ENCODE results near the gene NAPG.
"Not testable (repeated sequence)": the region's sequence is repeated elsewhere in the genome, so short reads cannot be mapped to it uniquely, and the experiment has no call there.

The NAPG gene

GRCh38 chr18:10566390-10566789, 40.6 kb downstream of the NAPG start:
- Histone ChIP-seq H3K27ac (no peak overlapping the region), H3K4me2 (no peak overlapping the region), H3K4me3 (IDR thresholded peaks at IDR 0.05; ENCODE audit: insufficient read depth, low read depth, low read length) (no peak overlapping the region), H3K36me3 (ENCODE audit: insufficient read depth) (no peaks in the 10 kb centered on the region), H3K9ac (no peak overlapping the region), H3K79me2 (ENCODE audit: insufficient read depth, low read depth) (no peaks in the 10 kb centered on the region), H2AFZ (ENCODE audit: low read depth) (no peak overlapping the region), H3K27me3 (ENCODE audit: insufficient read depth, low read depth) (no peaks in the 10 kb centered on the region), H4K20me1 (ENCODE audit: insufficient read depth) (no peaks in the 10 kb centered on the region), H3K4me1 (ENCODE audit: low read depth, poor library complexity, severe bottlenecking) (peaks cover 49% of the 10 kb centered on the region)
- no peak for TF ChIP-seq CTCF (conservative IDR thresholded peaks at IDR 0.05; ENCODE audit: low read depth, low read length)

- not testable (repeated sequence) for H4K20me1 ChIP-seq (ENCODE audit: insufficient read depth); H3K9ac ChIP-seq; H3K4me2 ChIP-seq; H3K27ac ChIP-seq; H3K4me3 ChIP-seq (IDR thresholded peaks at IDR 0.05; ENCODE audit: insufficient read depth, low read depth, low read length); H2AFZ ChIP-seq (ENCODE audit: low read depth); H3K27me3 ChIP-seq (ENCODE audit: insufficient read depth, low read depth); H3K36me3 ChIP-seq (ENCODE audit: insufficient read depth); H3K79me2 ChIP-seq (ENCODE audit: insufficient read depth, low read depth)
- H3K4me1 ChIP-seq (ENCODE audit: low read depth, poor library complexity, severe bottlenecking) = peaks cover 17% of the 10 kb centered on the region
Measured at GRCh38 chr18:10569941-10570340, 44.1 kb downstream of the NAPG start.

GRCh38 chr18:10570622-10571021, 44.8 kb downstream of the NAPG start:
- no peaks in the 10 kb centered on the region for H3K36me3 ChIP-seq (ENCODE audit: insufficient read depth)
- no peak overlapping the region for H3K9ac ChIP-seq
- no peaks in the 10 kb centered on the region for H3K79me2 ChIP-seq (ENCODE audit: insufficient read depth, low read depth)
- H3K27me3 ChIP-seq (ENCODE audit: insufficient read depth, low read depth) = no peaks in the 10 kb centered on the region
- no peak overlapping the region for H3K4me2 ChIP-seq
- H3K4me1 ChIP-seq (ENCODE audit: low read depth, poor library complexity, severe bottlenecking) = peaks cover 11% of the 10 kb centered on the region
- no peak overlapping the region for H3K4me3 ChIP-seq (IDR thresholded peaks at IDR 0.05; ENCODE audit: insufficient read depth, low read depth, low read length)
- no peak overlapping the region for H3K27ac ChIP-seq
- TF ChIP-seq CTCF (conservative IDR thresholded peaks at IDR 0.05; ENCODE audit: low read depth, low read length) = no peak
- H4K20me1 ChIP-seq (ENCODE audit: insufficient read depth) = no peaks in the 10 kb centered on the region
- H2AFZ ChIP-seq (ENCODE audit: low read depth) = no peak overlapping the region

- H3K36me3 ChIP-seq (ENCODE audit: insufficient read depth) = no peaks in the 10 kb centered on the region
- H3K4me1 ChIP-seq (ENCODE audit: low read depth, poor library complexity, severe bottlenecking) = peaks cover 2% of the 10 kb centered on the region
- H4K20me1 ChIP-seq (ENCODE audit: insufficient read depth) = no peaks in the 10 kb centered on the region
- H3K4me3 ChIP-seq (IDR thresholded peaks at IDR 0.05; ENCODE audit: insufficient read depth, low read depth, low read length) = no peak overlapping the region
- no peak overlapping the region for H3K4me2 ChIP-seq
- no peaks in the 10 kb centered on the region for H3K27me3 ChIP-seq (ENCODE audit: insufficient read depth, low read depth)
- H3K9ac ChIP-seq = no peak overlapping the region
- H3K79me2 ChIP-seq (ENCODE audit: insufficient read depth, low read depth) = no peaks in the 10 kb centered on the region
- no peak overlapping the region for H3K27ac ChIP-seq
- H2AFZ ChIP-seq (ENCODE audit: low read depth) = no peak overlapping the region
- no peak for TF ChIP-seq CTCF (conservative IDR thresholded peaks at IDR 0.05; ENCODE audit: low read depth, low read length)
Measured at GRCh38 chr18:10571537-10571936, 45.7 kb downstream of the NAPG start.

DNA sequence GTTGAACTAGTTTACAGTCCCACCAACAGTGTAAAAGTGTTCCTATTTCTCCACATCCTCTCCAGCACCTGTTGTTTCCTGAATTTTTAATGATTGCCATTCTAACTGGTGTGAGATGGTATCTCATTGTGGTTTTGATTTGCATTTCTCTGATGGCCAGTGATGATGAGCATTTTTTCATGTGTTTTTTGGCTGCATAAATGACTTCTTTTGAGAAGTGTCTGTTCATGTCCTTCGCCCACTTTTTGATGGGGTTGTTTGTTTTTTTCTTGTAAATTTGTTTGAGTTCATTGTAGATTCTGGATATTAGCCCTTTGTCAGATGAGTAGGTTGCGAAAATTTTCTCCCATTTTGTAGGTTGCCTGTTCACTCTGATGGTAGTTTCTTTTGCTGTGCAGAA, 47.4 kb downstream of the NAPG start:
- H3K4me2 ChIP-seq; H4K20me1 ChIP-seq (ENCODE audit: insufficient read depth); H3K27me3 ChIP-seq (ENCODE audit: insufficient read depth, low read depth); H3K9ac ChIP-seq; H3K4me1 ChIP-seq (ENCODE audit: low read depth, poor library complexity, severe bottlenecking); H2AFZ ChIP-seq (ENCODE audit: low read depth); H3K27ac ChIP-seq; H3K4me3 ChIP-seq (IDR thresholded peaks at IDR 0.05; ENCODE audit: insufficient read depth, low read depth, low read length); H3K79me2 ChIP-seq (ENCODE audit: insufficient read depth, low read depth); H3K36me3 ChIP-seq (ENCODE audit: insufficient read depth): not testable (repeated sequence)

GRCh38 chr18:10574412-10574811, 48.6 kb downstream of the NAPG start:
- H3K27ac ChIP-seq; H3K79me2 ChIP-seq (ENCODE audit: insufficient read depth, low read depth); H3K4me1 ChIP-seq (ENCODE audit: low read depth, poor library complexity, severe bottlenecking); H2AFZ ChIP-seq (ENCODE audit: low read depth); H3K36me3 ChIP-seq (ENCODE audit: insufficient read depth); H3K4me3 ChIP-seq (IDR thresholded peaks at IDR 0.05; ENCODE audit: insufficient read depth, low read depth, low read length); H4K20me1 ChIP-seq (ENCODE audit: insufficient read depth); H3K27me3 ChIP-seq (ENCODE audit: insufficient read depth, low read depth); H3K9ac ChIP-seq; H3K4me2 ChIP-seq: not testable (repeated sequence)

DNA sequence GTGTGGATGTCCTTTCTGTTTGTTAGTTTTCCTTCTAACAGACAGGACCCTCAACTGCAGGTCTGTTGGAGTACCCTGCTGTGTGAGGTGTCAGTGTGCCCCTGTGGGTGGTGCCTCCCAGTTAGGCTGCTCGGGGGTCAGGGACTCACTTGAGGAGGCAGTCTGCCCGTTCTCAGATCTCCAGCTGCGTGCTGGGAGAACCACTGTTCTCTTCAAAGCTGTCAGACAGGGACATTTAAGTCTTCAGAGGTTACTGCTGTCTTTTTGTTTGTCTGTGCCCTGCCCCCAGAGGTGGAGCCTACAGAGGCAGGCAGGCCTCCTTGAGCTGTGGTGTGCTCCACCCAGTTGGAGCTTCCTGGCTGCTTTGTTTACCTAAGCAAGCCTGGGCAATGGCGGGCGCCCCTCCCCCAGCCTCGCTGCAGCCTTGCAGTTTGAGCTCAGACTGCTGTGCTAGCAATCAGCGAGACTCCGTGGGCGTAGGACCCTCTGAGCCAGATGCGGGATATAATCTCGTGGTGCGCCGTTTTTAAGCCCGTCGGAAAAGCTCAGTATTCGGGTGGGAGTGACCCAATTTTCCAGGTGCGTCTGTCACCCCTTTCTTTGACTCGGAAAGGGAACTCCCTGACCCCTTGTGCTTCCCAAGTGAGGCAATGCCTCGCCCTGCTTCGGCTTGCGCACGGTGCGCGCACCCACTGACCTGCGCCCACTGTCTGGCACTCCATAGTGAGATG, 52.2 kb downstream of the NAPG start:
- H3K4me2 ChIP-seq; H3K79me2 ChIP-seq (ENCODE audit: insufficient read depth, low read depth); H3K27ac ChIP-seq: not testable (repeated sequence)

DNA sequence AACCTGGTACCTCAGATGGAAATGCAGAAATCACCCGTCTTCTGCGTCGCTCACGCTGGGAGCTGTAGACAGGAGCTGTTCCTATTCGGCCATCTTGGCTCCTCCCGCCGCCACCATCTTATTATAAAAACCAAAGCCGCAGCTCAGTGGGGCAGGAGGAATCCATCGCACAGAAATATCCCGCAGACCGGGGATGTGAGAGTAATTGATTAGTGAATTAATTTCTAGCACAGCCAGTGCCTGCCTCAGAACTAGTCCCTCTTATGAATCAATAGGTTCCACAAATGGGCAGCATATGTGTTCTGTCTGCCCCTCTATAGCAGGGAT, 52.7 kb downstream of the NAPG start:
- not testable (repeated sequence) for H3K4me3 ChIP-seq (IDR thresholded peaks at IDR 0.05; ENCODE audit: insufficient read depth, low read depth, low read length); H4K20me1 ChIP-seq (ENCODE audit: insufficient read depth); H3K27me3 ChIP-seq (ENCODE audit: insufficient read depth, low read depth); H3K79me2 ChIP-seq (ENCODE audit: insufficient read depth, low read depth); H2AFZ ChIP-seq (ENCODE audit: low read depth); H3K27ac ChIP-seq; H3K4me1 ChIP-seq (ENCODE audit: low read depth, poor library complexity, severe bottlenecking); H3K4me2 ChIP-seq; H3K9ac ChIP-seq; H3K36me3 ChIP-seq (ENCODE audit: insufficient read depth)

More for the DNA sequence above, 52.2 kb downstream of the NAPG start:
- H3K27me3 ChIP-seq (ENCODE audit: insufficient read depth, low read depth); H4K20me1 ChIP-seq (ENCODE audit: insufficient read depth); H3K36me3 ChIP-seq (ENCODE audit: insufficient read depth); H3K4me1 ChIP-seq (ENCODE audit: low read depth, poor library complexity, severe bottlenecking); H3K9ac ChIP-seq; H2AFZ ChIP-seq (ENCODE audit: low read depth); H3K4me3 ChIP-seq (IDR thresholded peaks at IDR 0.05; ENCODE audit: insufficient read depth, low read depth, low read length): not testable (repeated sequence)

Data from KMS-11 (cell line).